ENCODE results near the gene EIF4G1. TPM values are rescaled to one million over a fixed set of nuclear protein-coding genes. Genes with fewer than 3 reads are reported as not detected.

Gene EIF4G1
- total and polyA plus RNA-seq, 10 of the 15 experiments (the other 5 are each of a cell fraction or from before 2014, with no cell fraction given) = 5.7 to 462 (median 237) TPM

DNA sequence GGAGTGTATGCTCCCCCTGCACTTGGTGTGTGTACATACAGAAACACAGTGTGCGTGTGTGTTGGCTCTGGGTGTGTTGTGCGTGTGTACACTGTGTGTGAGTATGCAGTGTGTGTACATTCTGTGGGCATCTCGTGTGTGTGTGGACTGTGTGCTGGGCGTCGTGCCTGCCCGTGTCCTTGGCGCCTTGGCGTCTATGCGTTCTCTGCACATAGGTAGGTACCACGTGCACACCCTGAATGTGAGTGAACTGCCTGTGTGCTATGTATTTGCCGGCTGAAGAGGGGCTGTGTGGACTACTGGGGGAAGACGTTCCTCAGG lies 39.1 kb upstream of the EIF4G1 start:
- ChIA-PET POLR2A (no interaction called here), RAD21 (ENCODE audit: unreplicated experiment) (no interaction called here), CTCF (no interaction called here), SMC1A (ENCODE audit: uncharacterized antibody, unreplicated experiment) (no interaction called here)
- no peak overlapping the region for H3K9ac ChIP-seq (ENCODE audit: control insufficient read depth, insufficient read depth, low read length)
- WGBS (ENCODE audit: insufficient coverage, insufficient replicate concordance, low lambda C conversion rate, missing lambda C conversion rate) = 36% methylated on average over 12 of the region's 12 CpGs
- no peak overlapping the region for H3K4me2 ChIP-seq (ENCODE audit: control insufficient read depth, insufficient read depth)
- H4K20me1 ChIP-seq (ENCODE audit: control insufficient read depth, insufficient read depth) = no peaks in the 10 kb centered on the region
- H3K27ac ChIP-seq (ENCODE audit: control insufficient read depth, insufficient read depth) = no peak overlapping the region
- TF ChIP-seq MYC (IDR thresholded peaks at IDR 0.05; ENCODE audit: insufficient read depth, insufficient read length, insufficient replicate concordance, low read length, severe bottlenecking) = no peak
- TF ChIP-seq CHD1 (IDR thresholded peaks at IDR 0.05; ENCODE audit: low read depth, low read length) = no peak
- no peak for TF ChIP-seq CEBPB (IDR thresholded peaks at IDR 0.05; ENCODE audit: borderline replicate concordance in 1 of 2, low read depth in 2 of 2, low read length in 2 of 2)
- TF ChIP-seq, protein P1, sequence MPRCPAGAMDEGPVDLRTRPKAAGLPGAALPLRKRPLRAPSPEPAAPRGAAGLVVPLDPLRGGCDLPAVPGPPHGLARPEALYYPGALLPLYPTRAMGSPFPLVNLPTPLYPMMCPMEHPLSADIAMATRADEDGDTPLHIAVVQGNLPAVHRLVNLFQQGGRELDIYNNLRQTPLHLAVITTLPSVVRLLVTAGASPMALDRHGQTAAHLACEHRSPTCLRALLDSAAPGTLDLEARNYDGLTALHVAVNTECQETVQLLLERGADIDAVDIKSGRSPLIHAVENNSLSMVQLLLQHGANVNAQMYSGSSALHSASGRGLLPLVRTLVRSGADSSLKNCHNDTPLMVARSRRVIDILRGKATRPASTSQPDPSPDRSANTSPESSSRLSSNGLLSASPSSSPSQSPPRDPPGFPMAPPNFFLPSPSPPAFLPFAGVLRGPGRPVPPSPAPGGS (IDR thresholded peaks at IDR 0.05; ENCODE audit: borderline replicate concordance, insufficient read depth, low read depth, low read length, poor library complexity, severe bottlenecking) = no peak
- no peak for TF ChIP-seq ATF7 (IDR thresholded peaks at IDR 0.05; ENCODE audit: low read depth)
- H3K9me3 ChIP-seq (replicated peaks; ENCODE audit: control insufficient read depth, insufficient read depth, low read length) = no peaks in the 10 kb centered on the region
- DNase-seq (ENCODE audit: low read depth, low spot score) = no peak
- in situ Hi-C loops (cut with MboI) = no loop called here
- H3K27me3 ChIP-seq (replicated peaks in 1 of 2; ENCODE audit: control insufficient read depth in 2 of 2, insufficient read depth in 2 of 2, low read length in 1 of 2) = peaks cover 8 to 9% of the 10 kb centered on the region in 2 experiments; a peak in 3 of 4 replicates
- no peak overlapping the region for H3K4me3 ChIP-seq
- intact Hi-C loops (cut with micrococcal nuclease; ENCODE audit: unreplicated experiment) = no loop called here
- no peaks in the 10 kb centered on the region for H3K36me3 ChIP-seq (ENCODE audit: control insufficient read depth in 2 of 2, insufficient read depth in 2 of 2, low read length in 1 of 2)
- no TSS peak for BruUV-seq (replicated peaks)
- no peaks in the 10 kb centered on the region for H3K4me1 ChIP-seq (ENCODE audit: control insufficient read depth, insufficient read depth, low read length)
- FAIRE-seq = no peak
- H2AFZ ChIP-seq (ENCODE audit: control insufficient read depth, low read depth, low read length) = no peak overlapping the region
- ATAC-seq = no peak
- H3K79me2 ChIP-seq (ENCODE audit: control insufficient read depth, insufficient read depth, low read length) = no peaks in the 10 kb centered on the region
